Osteocyte (in vitro differentiated cells): ENCODE measurements around the gene CREB3L2. TPM values are rescaled to one million over a fixed set of nuclear protein-coding genes. Genes with fewer than 3 reads are reported as not detected.
"Not testable (repeated sequence)": the region's sequence is repeated elsewhere in the genome, so short reads cannot be mapped to it uniquely, and the experiment has no call there.

Experiments used
- DNase-seq: peaks from one replicate; pipeline ENCODE4 v3.0.0; 2021; ENCODE audit warnings: mixed read lengths; ENCODE audit not compliant: unreplicated experiment; ENCODE audit errors: extremely low spot score
- H3K27ac Mint-ChIP-seq: one replicate; pipeline ENCODE4 v1.8.0; 2021; ENCODE audit warnings: mild to moderate bottlenecking, mixed read lengths; ENCODE audit not compliant: unreplicated experiment
- H3K27me3 Mint-ChIP-seq: one replicate; pipeline ENCODE4 v1.8.0; 2021; ENCODE audit warnings: mixed read lengths; ENCODE audit not compliant: unreplicated experiment
- H3K36me3 Mint-ChIP-seq: one replicate; pipeline ENCODE4 v1.8.0; 2021; ENCODE audit warnings: mixed read lengths; ENCODE audit not compliant: unreplicated experiment
- H3K4me1 Mint-ChIP-seq: one replicate; pipeline ENCODE4 v1.8.0; 2021; ENCODE audit warnings: mixed read lengths; ENCODE audit not compliant: unreplicated experiment
- H3K4me3 Mint-ChIP-seq: one replicate; pipeline ENCODE4 v1.8.0; 2021; ENCODE audit warnings: mild to moderate bottlenecking, moderate library complexity, mixed read lengths; ENCODE audit not compliant: unreplicated experiment
- H3K9me3 Mint-ChIP-seq: one replicate; pipeline ENCODE4 v1.8.0; 2021; ENCODE audit warnings: mixed read lengths; ENCODE audit not compliant: unreplicated experiment
- total RNA-seq: library from RNA; stranded (reverse); gene quantifications from 2 replicates; pipeline ENCODE4 v1.2.1, GENCODE V29; 2021
- TF ChIP-seq, protein P1 (sequence below): fragments of 200-600 bp; sonication (generic); IDR thresholded peaks from 2 replicates; pipeline ENCODE4 v1.5.0; 2021; ENCODE audit warnings: antibody characterized with exemption, mild to moderate bottlenecking, moderate library complexity

CREB3L2 gene
- total RNA-seq, 1 donor from 2014 or later = 144 TPM

DNA sequence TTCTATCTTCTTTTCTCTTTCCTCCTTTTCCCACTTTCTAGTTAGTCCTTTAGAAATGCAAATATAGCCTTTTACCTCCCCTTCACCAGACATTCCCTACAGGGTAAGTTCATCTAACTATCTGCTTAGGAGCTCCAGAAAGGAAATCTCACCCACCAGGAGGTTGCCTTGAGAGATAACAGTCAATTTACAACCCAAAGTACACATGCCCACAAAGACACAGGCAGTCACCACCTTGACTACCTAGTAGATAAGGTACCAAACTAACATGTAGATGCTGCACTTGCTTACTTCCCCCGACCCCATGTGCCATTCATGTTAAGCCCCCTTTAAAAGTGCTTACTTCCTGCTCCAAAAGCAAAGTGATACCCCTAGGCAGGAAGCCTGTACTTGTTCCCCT, 12.8 kb upstream of the CREB3L2 start:
- no peak overlapping the region for H3K27ac Mint-ChIP-seq
- H3K9me3 Mint-ChIP-seq = no peaks in the 10 kb centered on the region
- TF ChIP-seq, protein P1, sequence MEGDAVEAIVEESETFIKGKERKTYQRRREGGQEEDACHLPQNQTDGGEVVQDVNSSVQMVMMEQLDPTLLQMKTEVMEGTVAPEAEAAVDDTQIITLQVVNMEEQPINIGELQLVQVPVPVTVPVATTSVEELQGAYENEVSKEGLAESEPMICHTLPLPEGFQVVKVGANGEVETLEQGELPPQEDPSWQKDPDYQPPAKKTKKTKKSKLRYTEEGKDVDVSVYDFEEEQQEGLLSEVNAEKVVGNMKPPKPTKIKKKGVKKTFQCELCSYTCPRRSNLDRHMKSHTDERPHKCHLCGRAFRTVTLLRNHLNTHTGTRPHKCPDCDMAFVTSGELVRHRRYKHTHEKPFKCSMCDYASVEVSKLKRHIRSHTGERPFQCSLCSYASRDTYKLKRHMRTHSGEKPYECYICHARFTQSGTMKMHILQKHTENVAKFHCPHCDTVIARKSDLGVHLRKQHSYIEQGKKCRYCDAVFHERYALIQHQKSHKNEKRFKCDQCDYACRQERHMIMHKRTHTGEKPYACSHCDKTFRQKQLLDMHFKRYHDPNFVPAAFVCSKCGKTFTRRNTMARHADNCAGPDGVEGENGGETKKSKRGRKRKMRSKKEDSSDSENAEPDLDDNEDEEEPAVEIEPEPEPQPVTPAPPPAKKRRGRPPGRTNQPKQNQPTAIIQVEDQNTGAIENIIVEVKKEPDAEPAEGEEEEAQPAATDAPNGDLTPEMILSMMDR = no peak
- no peaks in the 10 kb centered on the region for H3K36me3 Mint-ChIP-seq
- H3K4me3 Mint-ChIP-seq = no peak overlapping the region
- no peak for DNase-seq
- no peaks in the 10 kb centered on the region for H3K4me1 Mint-ChIP-seq
- peaks cover 3% of the 10 kb centered on the region for H3K27me3 Mint-ChIP-seq

DNA sequence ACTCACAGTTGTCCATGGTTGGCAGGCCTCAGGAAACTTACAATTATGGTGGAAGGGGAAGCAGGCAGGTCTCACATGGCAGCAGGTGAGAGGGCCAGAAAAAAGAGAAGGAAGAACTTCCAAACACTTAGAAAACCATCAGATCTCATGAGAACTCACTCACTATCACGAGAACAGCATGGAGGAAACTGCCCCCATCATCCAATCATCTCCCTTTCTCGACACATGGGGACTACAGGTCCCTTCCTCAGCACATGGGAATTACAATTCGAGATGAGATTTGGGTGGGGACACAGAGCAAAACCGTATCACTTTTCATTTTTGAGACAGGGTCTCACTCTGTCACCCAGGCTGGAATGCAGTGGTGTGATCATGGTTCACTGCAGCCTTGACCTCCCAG, 12.3 kb upstream of the CREB3L2 start:
- not testable (repeated sequence) for H3K36me3 Mint-ChIP-seq, H3K4me1 Mint-ChIP-seq, H3K9me3 Mint-ChIP-seq, DNase-seq, H3K4me3 Mint-ChIP-seq, H3K27ac Mint-ChIP-seq, H3K27me3 Mint-ChIP-seq

DNA sequence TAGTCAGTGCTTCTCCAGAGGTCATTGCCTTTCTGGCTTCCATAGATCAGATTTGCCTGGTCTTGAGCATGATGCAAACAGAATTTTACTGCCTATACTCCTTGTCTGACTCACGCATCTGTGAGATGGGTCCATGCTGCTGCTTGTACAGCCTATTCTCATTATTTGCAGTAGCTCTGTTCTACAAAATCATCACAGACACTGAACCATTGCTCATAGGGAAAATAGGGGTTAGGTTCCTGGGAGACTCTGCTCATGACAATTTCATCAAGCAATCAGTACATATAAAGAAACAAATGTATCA, 7.4 kb upstream of the CREB3L2 start:
- TF ChIP-seq, protein P1 = no peak
- H3K27ac Mint-ChIP-seq = no peak overlapping the region
- DNase-seq = no peak
- H3K4me3 Mint-ChIP-seq = no peak overlapping the region
- H3K9me3 Mint-ChIP-seq = no peaks in the 10 kb centered on the region
- peaks cover 3% of the 10 kb centered on the region for H3K27me3 Mint-ChIP-seq
- H3K36me3 Mint-ChIP-seq = no peaks in the 10 kb centered on the region
- H3K4me1 Mint-ChIP-seq = peaks cover 5% of the 10 kb centered on the region

DNA sequence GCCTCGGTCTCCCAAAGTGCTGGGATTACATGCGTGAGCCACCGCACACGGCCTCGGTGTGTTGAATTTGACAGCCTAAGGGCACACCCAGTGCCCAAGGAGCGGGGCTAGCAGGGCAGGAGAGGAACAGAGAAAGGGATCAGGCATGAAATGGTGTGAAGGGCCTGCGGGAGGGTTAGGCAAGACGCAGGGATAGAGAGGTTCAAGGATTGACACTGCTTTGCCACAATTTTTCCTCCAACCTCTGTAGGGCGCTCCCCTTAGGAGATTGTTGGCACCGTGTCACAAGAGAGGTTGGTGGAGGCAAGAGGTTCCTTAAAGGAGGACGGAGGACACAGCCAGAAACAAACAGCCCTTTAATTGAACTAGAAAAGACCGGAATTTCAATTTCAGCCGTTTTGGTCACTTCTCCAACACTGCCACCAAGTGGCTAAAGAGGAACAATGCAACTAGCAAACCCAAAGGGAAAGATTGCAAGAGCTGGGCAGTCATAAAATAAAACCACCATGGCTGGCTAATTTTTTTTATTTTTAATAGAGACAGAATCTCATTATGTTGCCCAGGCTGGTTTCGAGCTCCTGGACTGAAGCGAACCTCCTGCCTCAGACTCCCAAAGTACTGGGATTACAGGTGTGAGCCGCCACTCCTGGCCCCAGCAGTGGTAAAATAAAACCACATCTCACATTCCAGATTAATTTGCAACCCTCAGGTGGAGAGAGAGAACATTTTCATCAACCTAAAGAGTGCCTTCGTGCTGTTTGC, 6.9 kb upstream of the CREB3L2 start:
- Mint-ChIP-seq H3K27ac (peak overlapping the region; percentile 82), H3K4me1 (peaks cover 5% of the 10 kb centered on the region), H3K9me3 (no peaks in the 10 kb centered on the region), H3K36me3 (no peaks in the 10 kb centered on the region), H3K4me3 (no peak overlapping the region), H3K27me3 (peaks cover 3% of the 10 kb centered on the region)
- no peak for DNase-seq
- TF ChIP-seq, protein P1 = peak; percentile 91

DNA sequence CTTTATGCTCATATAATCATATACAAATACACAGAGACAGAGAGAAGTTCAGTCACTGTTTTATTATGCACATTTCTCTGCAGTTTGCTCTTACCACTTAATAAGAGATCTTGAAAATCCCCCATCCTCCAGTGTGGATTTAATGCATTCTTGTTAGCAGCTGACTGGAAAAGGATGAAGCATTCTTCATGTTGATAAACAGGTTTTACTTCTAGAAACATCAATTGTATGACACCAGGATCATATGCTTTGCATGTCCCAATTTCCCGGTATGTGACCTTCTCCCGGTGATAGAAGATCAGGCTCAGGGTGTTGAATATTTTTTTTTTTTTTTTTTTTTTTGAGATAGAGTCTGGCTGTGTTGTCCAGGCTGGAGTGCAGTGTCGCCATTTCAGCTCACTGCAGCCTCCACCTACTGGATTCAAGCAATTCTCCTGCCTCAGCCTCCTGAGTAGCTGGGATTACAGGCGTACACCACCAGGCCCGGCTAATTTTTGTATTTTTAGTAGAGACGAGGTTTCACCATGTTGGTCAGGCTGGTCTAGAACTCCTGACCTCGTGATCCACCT, 6.2 kb upstream of the CREB3L2 start:
- peak overlapping the region; percentile 82 for H3K27ac Mint-ChIP-seq
- peaks cover 5% of the 10 kb centered on the region for H3K4me1 Mint-ChIP-seq
- TF ChIP-seq, protein P1 = no peak
- H3K4me3 Mint-ChIP-seq = no peak overlapping the region
- peaks cover 3% of the 10 kb centered on the region for H3K27me3 Mint-ChIP-seq
- DNase-seq = no peak
- H3K9me3 Mint-ChIP-seq = no peaks in the 10 kb centered on the region
- H3K36me3 Mint-ChIP-seq = no peaks in the 10 kb centered on the region
